NCI-H1694 treated with DMSO at 0.1 percent for 48 hours (cell line): Measurements from ENCODE around the gene ASMT.
"Not testable (repeated sequence)": the region's sequence is repeated elsewhere in the genome, so short reads cannot be mapped to it uniquely, and the experiment has no call there.

Experiments used
- DNase-seq: peaks from one replicate; lab custom pipeline; 2025; lab: John Stamatoyannopoulos, UW

Gene ASMT

DNA sequence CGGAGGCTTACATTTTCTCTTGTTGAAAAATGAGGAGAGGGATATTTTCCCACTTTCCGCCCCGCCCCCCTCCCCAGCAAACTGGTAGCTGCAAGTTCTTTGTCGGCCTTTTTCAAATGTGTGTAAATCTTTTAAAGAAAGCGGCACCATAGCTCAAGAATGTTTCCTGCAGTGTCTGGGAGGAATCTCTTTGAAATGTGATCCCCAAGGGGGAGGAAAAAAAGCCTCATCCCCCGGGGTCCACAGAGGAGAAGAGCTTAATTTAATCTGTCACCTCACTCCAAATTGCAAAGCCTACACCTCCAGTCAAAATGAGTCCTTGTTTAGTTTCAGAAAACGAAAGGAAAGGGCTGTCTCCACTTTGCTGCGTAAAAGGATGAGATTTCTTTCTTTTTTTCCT is 34.8 kb downstream of the ASMT start:
- no peak for DNase-seq

DNA sequence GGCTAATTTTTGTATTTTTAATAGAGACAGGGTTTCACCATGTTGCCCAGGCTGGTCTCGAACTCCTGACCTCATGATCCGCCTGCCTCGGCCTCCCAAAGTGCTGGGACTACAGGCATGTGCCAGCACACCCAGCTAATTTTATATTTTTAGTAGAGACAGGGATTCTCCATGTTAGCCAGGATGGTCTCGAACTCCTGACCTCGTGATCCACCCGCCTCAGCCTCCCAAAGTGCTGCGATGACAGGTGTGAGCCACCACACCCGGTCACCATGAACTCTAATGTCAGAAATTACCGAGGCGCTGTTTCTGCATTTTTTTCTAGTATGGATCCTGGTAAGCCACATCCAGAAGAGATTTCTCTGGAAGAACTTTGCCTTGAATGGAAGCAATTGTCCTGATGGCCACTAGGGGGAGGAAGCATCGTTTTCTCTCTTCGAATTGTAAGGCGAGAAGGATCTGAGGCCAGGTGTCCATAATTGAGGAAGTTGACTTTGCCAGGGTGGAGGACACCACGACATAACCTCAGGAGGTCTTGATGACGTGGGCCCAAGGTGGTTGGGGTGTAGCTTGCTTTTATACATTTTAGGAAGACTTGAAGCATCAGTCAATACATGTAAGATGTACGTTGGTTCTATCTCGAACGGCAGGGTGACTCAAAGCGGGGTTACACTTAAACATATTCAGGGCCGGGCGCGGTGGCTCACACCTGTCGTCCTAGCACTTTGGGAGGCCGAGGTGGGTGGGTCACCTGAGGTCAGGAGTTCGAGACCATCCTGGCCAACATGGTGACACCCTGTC is 37.4 kb downstream of the ASMT start:
- peak; percentile 13 for DNase-seq

DNA sequence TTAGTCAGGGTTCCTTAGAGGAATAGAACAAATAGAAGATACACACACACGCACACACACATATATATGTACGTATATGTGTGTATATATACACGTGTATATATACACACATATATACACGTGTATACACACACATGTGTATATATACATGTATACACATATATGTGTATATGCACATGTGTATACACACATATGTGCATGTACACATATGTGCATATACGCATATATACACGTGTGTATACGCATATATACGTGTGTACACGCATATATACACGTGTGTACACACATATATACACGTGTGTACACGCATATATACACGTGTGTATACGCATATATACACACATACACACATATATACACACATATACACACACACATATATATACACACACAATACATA is 41.5 kb downstream of the ASMT start:
- DNase-seq, result no peak

DNA sequence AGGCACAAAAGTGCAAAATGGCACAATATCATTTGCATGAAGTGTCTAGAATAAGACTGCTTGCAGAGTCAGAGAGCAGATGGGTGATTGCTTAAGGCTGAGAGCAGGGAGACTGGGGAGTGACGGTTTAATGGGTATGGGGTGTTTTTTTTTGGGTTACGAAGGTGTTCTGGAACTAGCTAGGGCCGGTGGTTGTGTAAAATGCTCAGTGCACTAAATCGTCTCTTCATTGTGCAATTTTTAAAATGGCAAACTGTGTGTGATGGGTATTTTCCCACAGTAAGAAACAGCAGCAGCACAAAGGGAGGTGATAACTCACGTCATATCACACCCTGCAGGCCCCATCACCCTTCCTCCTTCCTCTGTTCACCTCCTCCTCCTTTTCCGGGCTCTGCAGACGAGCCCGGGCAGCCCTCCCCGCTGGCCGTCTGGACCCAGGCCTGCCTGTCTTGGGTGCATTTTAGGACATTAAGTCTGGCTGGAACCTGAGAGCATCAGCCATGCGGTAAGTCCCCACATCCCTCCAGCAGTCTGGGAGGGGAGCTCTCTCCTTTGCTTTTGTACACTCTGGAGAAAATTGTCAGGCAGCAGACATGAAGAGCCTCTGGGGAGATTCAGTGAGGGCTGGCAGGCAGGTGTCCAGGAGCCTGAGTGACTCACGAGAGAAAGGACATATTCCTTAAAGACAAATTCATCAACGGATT is 42.7 kb downstream of the ASMT start:
- peak; percentile 48 for DNase-seq

DNA sequence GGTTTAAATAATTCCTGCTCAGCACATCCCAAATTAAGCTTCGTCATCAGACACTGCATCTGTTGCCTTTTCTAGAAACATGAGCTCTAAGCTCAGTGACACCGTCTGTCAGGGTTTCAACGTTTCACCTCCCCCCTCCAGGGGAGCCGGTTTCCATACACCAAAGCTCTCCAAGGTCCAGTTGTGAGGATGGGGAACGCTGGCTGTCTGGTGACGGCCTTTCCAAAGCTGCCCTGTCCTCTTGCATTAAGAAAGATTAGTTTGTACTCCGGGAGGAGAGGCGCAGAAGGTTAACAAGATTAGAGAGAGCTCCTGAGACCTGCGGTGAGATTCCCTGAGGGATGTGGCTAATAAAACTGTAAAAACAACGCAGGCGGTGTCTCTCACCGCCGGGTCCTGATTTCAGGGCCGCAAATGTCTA is 43.2 kb downstream of the ASMT start:
- DNase-seq, result peak; percentile 20

DNA sequence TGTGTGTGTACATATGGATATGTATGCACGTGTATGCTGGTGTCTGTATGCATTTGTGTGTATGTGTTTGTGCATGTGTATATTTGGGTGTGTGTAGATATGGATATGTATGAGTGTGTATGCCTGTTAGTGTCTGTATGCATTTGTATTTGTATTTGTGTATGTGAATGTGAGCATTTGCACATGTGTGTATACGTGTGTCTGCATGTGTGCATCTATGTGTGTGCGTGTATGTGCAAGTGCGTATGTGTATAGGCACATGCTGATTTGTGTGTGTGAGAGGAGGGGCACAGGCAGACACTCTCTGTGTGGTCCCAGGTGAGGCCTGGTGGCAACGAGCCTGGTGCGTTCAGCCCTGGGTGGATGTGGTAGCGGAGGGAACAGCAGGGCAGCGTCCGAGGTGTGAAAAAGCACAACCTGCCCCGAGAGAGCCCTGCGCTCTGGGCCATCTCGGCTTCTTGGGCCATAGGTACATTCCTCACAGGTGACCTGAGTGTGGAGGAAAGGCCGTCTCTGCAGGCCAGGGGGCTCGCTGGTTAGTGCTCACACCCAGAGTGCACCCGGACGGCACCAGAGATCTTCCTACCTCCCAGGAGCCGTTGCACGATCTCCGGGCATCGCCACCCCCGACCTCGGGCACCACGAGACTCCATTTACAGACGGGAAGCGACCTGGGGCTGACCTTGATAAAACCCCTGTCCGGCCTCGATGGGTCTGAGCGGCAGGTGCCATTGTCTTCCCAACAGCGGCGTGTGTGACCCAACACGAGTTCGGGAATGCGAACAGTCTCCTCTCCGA is 45.0 kb downstream of the ASMT start:
- DNase-seq, result no peak

DNA sequence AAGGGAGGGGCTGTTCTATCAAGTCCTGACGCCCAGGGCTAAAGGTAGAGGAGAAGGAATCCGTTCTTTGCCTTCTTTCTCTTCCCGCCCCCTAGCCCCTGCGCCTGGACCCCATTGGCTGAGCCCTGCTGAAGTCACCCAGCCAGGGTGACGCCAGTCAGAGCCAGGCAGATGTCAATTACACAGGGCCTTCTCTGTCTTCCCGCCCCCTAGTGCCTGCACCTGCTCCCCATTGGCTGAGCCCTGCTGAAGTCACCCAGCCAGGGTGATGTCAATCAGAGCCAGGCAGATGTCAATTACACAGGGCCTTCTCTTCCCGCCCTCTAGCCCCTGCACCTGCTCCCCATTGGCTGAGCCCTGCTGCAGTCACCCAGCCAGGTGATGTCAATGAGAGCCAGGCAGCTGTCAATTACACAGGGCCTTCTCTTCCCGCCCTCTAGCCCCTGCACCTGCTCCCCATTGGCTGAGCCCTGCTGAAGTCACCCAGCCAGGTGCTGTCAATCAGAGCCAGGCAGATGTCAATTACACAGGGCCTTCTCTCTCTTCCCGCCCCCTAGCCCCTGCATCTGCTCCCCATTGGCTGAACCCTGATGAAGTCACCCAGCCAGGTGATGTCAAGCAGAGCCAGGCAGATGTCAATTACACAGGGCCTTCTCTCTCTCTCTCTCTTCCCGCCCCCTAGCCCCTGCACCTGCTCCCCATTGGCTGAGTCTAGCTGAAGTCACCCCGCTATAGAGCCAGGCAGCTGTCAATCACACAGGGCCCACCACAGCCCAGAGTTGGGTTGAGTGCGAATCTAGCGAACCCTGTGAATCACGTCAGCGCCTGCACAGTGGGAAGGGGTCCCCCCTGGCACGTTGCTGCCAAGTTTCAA is 46.4 kb downstream of the ASMT start:
- no peak for DNase-seq

DNA sequence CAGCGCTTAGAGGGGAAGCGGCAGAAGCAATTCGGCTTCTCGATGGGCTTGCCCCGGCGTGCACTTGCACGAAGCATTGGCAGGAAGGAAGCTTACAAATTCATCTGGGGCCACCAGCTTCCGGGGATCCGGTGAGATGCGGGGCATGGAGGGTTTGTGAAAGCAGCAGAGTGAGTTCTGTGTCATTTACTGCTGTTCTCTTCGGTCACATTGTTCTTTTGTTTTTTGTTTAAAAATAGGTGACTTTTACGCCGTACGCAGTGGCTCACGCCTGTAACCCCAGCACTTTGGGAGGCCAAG is 47.0 kb downstream of the ASMT start:
- no peak for DNase-seq

DNA sequence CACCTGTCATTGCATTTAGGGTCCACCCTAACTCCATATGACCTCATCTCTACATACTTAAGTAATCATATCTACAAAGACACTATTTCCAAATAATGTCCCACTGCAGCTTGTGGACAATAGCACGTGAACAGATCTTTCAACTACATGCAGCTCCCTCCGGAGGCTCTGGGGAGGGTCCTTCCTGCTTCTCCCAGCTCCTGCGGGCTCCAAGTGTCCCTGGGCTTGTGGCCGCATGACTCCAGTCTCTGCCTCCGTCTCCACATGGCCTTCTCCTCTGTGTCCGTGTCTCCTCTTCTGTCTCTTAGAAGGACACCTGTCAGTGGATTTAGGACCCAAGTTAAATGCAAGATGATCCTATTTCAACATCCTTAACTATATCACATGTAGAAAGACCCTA is 52.7 kb downstream of the ASMT start:
- DNase-seq, result no peak

DNA sequence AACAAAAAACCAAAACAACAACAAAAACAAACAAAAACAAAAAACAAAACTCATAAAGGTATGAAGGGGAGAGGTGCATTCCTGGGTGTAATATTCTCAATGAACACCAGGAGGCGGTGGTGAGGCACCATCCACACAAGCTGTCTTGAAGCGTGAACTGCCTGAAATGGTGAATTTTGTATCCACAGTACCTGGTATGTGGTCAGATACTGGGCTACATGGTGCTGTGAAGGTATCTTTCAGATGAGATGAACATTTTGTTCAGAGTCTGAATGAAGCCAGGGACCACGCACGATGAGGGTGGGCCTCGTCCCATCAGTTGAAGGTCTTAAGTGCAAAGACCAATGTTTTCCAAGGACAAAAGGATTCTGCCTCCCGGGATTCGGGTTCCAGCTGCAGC is 58.5 kb downstream of the ASMT start:
- DNase-seq, result no peak

DNA sequence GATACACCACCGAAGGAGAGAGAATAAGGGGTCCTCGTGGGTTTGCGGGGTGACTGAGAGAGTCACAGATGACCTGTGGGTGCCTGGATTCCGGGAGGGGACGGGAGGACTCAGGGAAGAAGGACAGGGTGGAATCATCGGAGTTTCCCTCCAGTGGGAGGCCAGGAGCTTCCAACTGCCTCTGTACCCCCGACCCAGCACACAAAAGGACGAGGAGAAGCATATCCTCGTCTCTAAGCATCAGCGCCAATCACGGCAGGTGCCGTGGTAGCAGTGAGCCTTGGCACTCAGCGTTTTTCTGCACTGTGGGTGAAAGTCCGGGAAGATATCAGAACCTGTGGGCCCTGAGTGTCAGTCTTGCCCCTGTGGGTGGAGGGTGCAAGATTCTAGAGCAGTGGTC is 62.0 kb downstream of the ASMT start:
- no peak for DNase-seq

DNA sequence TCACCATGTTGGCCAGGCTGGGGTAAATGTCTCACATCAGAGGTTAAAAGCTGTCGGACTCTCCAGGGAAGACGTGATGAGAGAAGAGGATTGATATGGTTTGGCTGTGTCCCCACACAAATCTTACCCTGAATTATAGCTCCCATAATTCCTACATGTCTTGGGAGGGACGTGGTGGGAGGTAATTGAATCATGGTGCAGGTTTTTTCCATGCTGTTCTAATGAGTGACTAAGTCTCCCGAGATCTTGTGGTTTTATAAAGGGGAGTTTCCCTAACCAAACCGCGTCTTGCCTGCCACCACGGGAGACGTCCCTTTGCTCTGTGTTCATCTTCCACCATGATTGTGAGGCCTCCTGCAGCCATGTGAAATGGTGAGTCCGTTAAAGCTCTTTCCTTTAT is 64.4 kb downstream of the ASMT start:
- DNase-seq, result no peak

DNA sequence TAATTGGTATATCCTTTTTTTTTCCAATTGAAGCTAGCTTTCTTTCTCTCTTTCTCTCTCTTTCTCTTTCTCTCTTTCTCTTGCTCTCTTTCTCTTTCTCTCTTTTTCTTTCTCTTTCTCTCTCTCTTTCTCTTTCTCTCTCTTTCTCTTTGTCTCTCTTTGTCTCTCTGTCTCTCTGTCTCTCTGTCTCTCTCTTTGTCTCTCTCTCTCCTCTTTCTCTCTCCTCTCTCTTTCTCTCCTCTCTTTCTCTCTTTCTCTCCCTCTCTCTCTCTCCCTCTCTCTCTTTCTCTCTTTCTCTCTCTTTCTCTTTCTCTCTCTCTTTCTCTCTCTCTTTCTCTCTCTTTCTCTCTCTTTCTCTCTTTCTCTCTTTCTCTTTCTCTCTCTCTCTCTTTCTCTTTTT is 66.6 kb downstream of the ASMT start:
- no peak for DNase-seq

DNA sequence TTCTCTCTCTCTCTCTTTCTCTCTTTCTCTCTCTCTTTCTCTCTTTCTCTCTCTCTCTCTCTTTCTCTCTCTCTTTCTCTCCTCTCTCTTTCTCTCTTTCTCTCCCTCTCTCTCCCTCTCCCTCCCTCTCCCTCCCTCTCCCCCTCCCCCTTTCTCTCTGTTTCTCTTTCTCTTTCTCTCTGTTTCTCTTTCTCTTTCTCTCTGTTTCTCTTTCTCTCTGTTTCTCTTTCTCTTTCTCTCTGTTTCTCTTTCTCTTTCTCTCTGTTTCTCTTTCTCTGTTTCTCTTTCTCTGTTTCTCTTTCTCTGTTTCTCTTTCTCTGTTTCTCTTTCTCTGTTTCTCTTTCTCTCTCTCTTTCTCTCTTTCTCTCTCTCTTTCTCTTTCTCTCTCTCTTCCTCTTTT is 67.0 kb downstream of the ASMT start:
- DNase-seq, result not testable (repeated sequence)

DNA sequence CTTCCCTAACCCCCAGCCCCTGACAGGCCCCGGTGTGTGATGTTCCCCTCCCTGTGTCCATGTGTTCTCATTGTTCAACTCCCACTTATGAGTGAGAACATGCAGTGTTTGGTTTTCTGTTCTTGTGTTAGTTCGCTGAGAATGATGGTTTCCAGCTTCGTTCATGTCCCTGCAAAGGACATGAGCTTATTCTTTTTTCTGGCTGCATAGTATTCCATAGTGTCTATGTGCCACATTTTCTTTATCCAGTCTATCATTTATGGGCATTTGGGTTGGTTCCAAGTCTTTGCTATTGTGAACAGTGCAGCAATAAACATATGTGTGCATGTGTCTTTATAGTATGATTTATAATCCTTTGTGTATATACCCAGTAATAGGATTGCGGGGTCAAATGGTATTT is 67.6 kb downstream of the ASMT start:
- DNase-seq, result not testable (repeated sequence)

DNA sequence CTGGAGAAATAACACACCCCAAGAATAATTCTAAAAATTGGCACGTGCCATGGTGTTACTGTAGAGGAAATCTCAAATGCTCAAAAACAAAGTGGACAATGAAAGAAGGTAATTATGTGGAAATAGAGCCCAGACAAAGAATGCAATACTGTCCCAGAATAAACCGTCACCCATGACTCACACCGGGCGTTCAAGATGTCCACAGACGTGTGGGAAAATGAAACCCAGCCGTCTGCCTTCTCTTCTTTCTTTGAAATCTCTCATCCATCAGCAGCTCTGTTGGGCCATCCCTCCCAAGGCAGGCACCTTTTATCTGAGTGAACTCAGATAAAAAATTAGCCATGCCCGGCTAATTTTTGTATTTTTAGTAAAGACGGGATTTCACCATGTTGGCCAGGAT is 70.0 kb downstream of the ASMT start:
- DNase-seq, result not testable (repeated sequence)

DNA sequence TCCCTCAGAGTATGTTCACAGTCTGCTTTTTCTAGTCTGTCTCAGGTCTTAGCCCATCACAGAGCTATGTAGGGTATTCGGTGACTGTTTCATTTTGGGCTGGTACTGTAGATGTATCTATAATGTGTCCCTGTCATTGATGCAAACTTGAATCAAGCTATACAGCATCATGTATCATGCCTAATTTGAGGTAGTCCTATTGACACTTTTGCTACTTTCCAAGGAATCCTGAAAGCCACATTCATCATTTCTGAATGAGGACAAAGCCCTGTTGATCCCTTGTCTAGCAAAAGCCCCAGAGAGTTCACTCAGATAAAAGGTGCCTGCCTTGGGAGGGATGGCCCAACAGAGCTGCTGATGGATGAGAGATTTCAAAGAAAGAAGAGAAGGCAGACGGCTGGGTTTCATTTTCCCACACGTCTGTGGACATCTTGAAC is 70.6 kb downstream of the ASMT start:
- not testable (repeated sequence) for DNase-seq

DNA sequence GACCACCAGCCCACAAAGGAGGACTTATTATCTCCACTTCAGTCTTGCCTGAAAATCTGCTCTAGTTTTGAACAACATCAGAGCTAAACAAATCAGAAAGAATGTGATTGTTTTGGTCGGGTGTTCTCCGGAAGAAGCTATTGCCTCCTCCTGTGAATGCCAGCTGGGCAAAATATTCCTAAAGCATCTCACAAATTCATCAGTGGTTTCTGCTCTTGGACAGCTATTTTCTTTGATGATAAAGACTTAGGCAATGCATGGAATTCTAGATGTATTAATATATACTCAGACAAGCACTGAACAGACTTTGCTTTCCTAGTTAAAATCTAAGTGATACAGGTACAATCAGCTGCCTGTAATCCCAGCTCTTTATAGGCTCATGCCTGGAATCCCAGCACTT is 71.8 kb downstream of the ASMT start:
- no peak for DNase-seq
